ENCODE measurements around the gene APLF.
"Not testable (repeated sequence)": the region's sequence is repeated elsewhere in the genome, so short reads cannot be mapped to it uniquely, and the experiment has no call there.

The APLF gene

GRCh38 chr2:68441179-68441993, 26.0 kb upstream of the APLF start:
- peak; percentile 82 for DNase-seq

- no peak for DNase-seq
These were observed 25.4 kb upstream of the APLF start for GRCh38 chr2:68441994-68442322.

GRCh38 chr2:68446425-68446824, 21.0 kb upstream of the APLF start:
- not testable (repeated sequence) for DNase-seq

- no peak for DNase-seq
These were observed 20.3 kb upstream of the APLF start for GRCh38 chr2:68447118-68447517.

- DNase-seq = no peak
These were observed 18.4 kb upstream of the APLF start for GRCh38 chr2:68448671-68449653.

- no peak for DNase-seq
These were observed 15.1 kb upstream of the APLF start for GRCh38 chr2:68452158-68452900.

- DNase-seq = no peak
These were observed 13.5 kb upstream of the APLF start for GRCh38 chr2:68453761-68454360.

- no peak for DNase-seq
These were observed 12.7 kb upstream of the APLF start for GRCh38 chr2:68454719-68455118.

- no peak for DNase-seq
These were observed 11.2 kb upstream of the APLF start for GRCh38 chr2:68456198-68456597.

- DNase-seq = peak; percentile 51
These were observed 8.4 kb upstream of the APLF start for GRCh38 chr2:68458981-68459380.

GRCh38 chr2:68463287-68463877, 4.0 kb upstream of the APLF start:
- peak; percentile 50 for DNase-seq

GRCh38 chr2:68464651-68465050, 2.7 kb upstream of the APLF start:
- no peak for DNase-seq

- DNase-seq = peak; percentile 51
These were observed 2.1 kb upstream of the APLF start for GRCh38 chr2:68465081-68465916.

- DNase-seq = peak; percentile 68
These were observed 1.0 kb upstream of the APLF start for GRCh38 chr2:68466361-68466777.

GRCh38 chr2:68466778-68467076, 658 bp upstream of the APLF start:
- DNase-seq = no peak

- DNase-seq = no peak
These were observed 1.4 kb downstream of the APLF start for GRCh38 chr2:68468801-68469200.

- DNase-seq = peak; percentile 6
These were observed 2.5 kb downstream of the APLF start for GRCh38 chr2:68469935-68470334.

- no peak for DNase-seq
These were observed 4.0 kb downstream of the APLF start for GRCh38 chr2:68471385-68471784.

GRCh38 chr2:68472796-68473414, 5.5 kb downstream of the APLF start:
- no peak for DNase-seq

- DNase-seq = no peak
These were observed 7.7 kb downstream of the APLF start for GRCh38 chr2:68475110-68475509.

- no peak for DNase-seq
These were observed 8.2 kb downstream of the APLF start for GRCh38 chr2:68475576-68475975.

Measured in fibroblast of skin of right quadriceps (primary cell).